Neural progenitor cell (in vitro differentiated cells): Measurements from ENCODE around the gene FGFRL1. TPM values are rescaled to one million over a fixed set of nuclear protein-coding genes. Genes with fewer than 3 reads are reported as not detected.

Experiments
- DNase-seq: peaks from one replicate; pipeline ENCODE4 v3.0.0-alpha.2; 2016; ENCODE audit warnings: low spot score
- H2AFZ ChIP-seq: fragments of 200-600 bp; sonication (generic); replicated peaks from 2 replicates; pipeline ENCODE4 v1.6.1; 2016; ENCODE audit warnings: antibody characterized with exemption
- H3F3A ChIP-seq: fragments of 200-600 bp; sonication (generic); 2 replicates; pipeline ENCODE4 v1.6.1; 2016; ENCODE audit warnings: antibody characterized with exemption, low read depth
- H3K27ac ChIP-seq: fragments of 200-600 bp; sonication (generic); 2 replicates; pipeline ENCODE4 v1.5.1; 2016; ENCODE audit warnings: mild to moderate bottlenecking
- H3K27me3 ChIP-seq: fragments of 200-600 bp; sonication (generic); 2 replicates; pipeline ENCODE4 v1.6.1; 2016; ENCODE audit warnings: mild to moderate bottlenecking, moderate library complexity
- H3K36me3 ChIP-seq: fragments of 200-600 bp; sonication (generic); 2 replicates; pipeline ENCODE4 v1.5.1; 2016
- H3K4me1 ChIP-seq: fragments of 200-600 bp; sonication (generic); 2 replicates; pipeline ENCODE4 v1.6.1; 2016; ENCODE audit warnings: mixed run types
- H3K4me2 ChIP-seq: fragments of 200-600 bp; sonication (generic); 2 replicates; pipeline ENCODE4 v1.6.1; 2016
- H3K4me3 ChIP-seq: fragments of 200-600 bp; sonication (generic); 2 replicates; pipeline ENCODE4 v1.5.1; 2016
- H3K79me2 ChIP-seq: fragments of 200-600 bp; sonication (generic); 2 replicates; pipeline ENCODE4 v1.6.1; 2016; ENCODE audit warnings: low read depth
- H3K9ac ChIP-seq: fragments of 200-600 bp; sonication (generic); 2 replicates; pipeline ENCODE4 v1.6.1; 2016
- H3K9me3 ChIP-seq: fragments of 200-600 bp; sonication (generic); 2 replicates; pipeline ENCODE4 v1.5.1; 2016; ENCODE audit warnings: low read depth
- H4K20me1 ChIP-seq: fragments of 200-600 bp; sonication (generic); 2 replicates; pipeline ENCODE4 v1.6.1; 2016; ENCODE audit warnings: low read depth
- H3K27ac Mint-ChIP-seq: 3 replicates; pipeline ENCODE4 v1.8.0; 2021; ENCODE audit warnings: mixed read lengths
- H3K27me3 Mint-ChIP-seq: 2 replicates; pipeline ENCODE4 v1.8.0; 2022; ENCODE audit warnings: low read depth, mild to moderate bottlenecking, inconsistent platforms, moderate library complexity, mixed read lengths; ENCODE audit not compliant: insufficient read depth
- H3K36me3 Mint-ChIP-seq: 3 replicates; pipeline ENCODE4 v1.8.0; 2021; ENCODE audit warnings: mixed read lengths
- H3K4me1 Mint-ChIP-seq: 3 replicates; pipeline ENCODE4 v1.8.0; 2021; ENCODE audit warnings: mixed read lengths
- H3K4me3 Mint-ChIP-seq: 3 replicates; pipeline ENCODE4 v1.8.0; 2021; ENCODE audit warnings: mild to moderate bottlenecking, moderate library complexity, mixed read lengths
- H3K9me3 Mint-ChIP-seq: 3 replicates; pipeline ENCODE4 v1.8.0; 2020; ENCODE audit warnings: mixed read lengths
- CTCF ChIP-seq: fragments of 200-600 bp; sonication (generic); IDR thresholded peaks from 2 replicates; pipeline ENCODE4 v1.5.1; 2017; ENCODE audit warnings: antibody characterized with exemption, mild to moderate bottlenecking
- EZH2 ChIP-seq: fragments of 200-600 bp; sonication (generic); IDR thresholded peaks from 2 replicates; pipeline ENCODE4 v1.6.1; 2017; ENCODE audit warnings: antibody characterized with exemption, mild to moderate bottlenecking, moderate library complexity
- EZH2phosphoT487 ChIP-seq: fragments of 200-600 bp; sonication (generic); IDR thresholded peaks from 2 replicates; pipeline ENCODE4 v1.6.1; 2017; ENCODE audit warnings: antibody characterized with exemption
- total RNA-seq: library from RNA; depleted of rRNA; stranded (reverse); fragments of >200 nt; gene quantifications from 2 replicates; pipeline ENCODE4 v1.2.3, GENCODE V29; 2015; ENCODE audit warnings: low replicate concordance

Gene FGFRL1
- total RNA-seq, 1 donor from 2014 or later = 9.6 TPM

GRCh38 chr4:984336-985054 lies 26.9 kb upstream of the FGFRL1 start:
- peaks cover 41% of the 10 kb centered on the region for H3K27me3 ChIP-seq
- Mint-ChIP-seq H3K36me3 (no peaks in the 10 kb centered on the region), H3K4me1 (peaks cover 12% of the 10 kb centered on the region), H3K27ac (no peak overlapping the region), H3K27me3 (peaks cover 14% of the 10 kb centered on the region), H3K4me3 (no peak overlapping the region), H3K9me3 (no peaks in the 10 kb centered on the region)
- peak overlapping the region; percentile 17 for H3K4me3 ChIP-seq
- DNase-seq = no peak
- peak overlapping the region; percentile 67 for H3K4me2 ChIP-seq
- no peaks in the 10 kb centered on the region for H3K79me2 ChIP-seq
- H3K9ac ChIP-seq = no peak overlapping the region
- H3K36me3 ChIP-seq = no peaks in the 10 kb centered on the region
- no peaks in the 10 kb centered on the region for H3K9me3 ChIP-seq
- H3F3A ChIP-seq = peaks cover 14% of the 10 kb centered on the region
- no peak overlapping the region for H3K27ac ChIP-seq
- no peak for TF ChIP-seq EZH2phosphoT487
- H4K20me1 ChIP-seq = no peaks in the 10 kb centered on the region
- H3K4me1 ChIP-seq = peaks cover 14% of the 10 kb centered on the region
- H2AFZ ChIP-seq = peak overlapping the region; percentile 70

GRCh38 chr4:985123-985830 lies 26.1 kb upstream of the FGFRL1 start:
- Histone ChIP-seq H3K4me1 (peaks cover 14% of the 10 kb centered on the region), H3K27me3 (peaks cover 41% of the 10 kb centered on the region), H3K9me3 (no peaks in the 10 kb centered on the region), H3K79me2 (no peaks in the 10 kb centered on the region), H3K36me3 (no peaks in the 10 kb centered on the region), H2AFZ (peak overlapping the region; percentile 70), H3K4me3 (peak overlapping the region; percentile 17), H3K9ac (no peak overlapping the region), H3K4me2 (peak overlapping the region; percentile 67), H3K27ac (no peak overlapping the region), H4K20me1 (no peaks in the 10 kb centered on the region), H3F3A (peaks cover 14% of the 10 kb centered on the region)
- DNase-seq = peak; percentile 82
- peak overlapping the region; percentile 9 for H3K4me3 Mint-ChIP-seq
- no peaks in the 10 kb centered on the region for H3K9me3 Mint-ChIP-seq
- peaks cover 12% of the 10 kb centered on the region for H3K4me1 Mint-ChIP-seq
- H3K27ac Mint-ChIP-seq = no peak overlapping the region
- no peaks in the 10 kb centered on the region for H3K36me3 Mint-ChIP-seq
- TF ChIP-seq CTCF = no peak
- TF ChIP-seq EZH2phosphoT487 = no peak
- TF ChIP-seq EZH2 = no peak
- peaks cover 14% of the 10 kb centered on the region for H3K27me3 Mint-ChIP-seq

- no peaks in the 10 kb centered on the region for H4K20me1 ChIP-seq
- Mint-ChIP-seq H3K36me3 (no peaks in the 10 kb centered on the region), H3K9me3 (no peaks in the 10 kb centered on the region), H3K4me3 (peak overlapping the region; percentile 89), H3K27ac (peak overlapping the region; percentile 96), H3K4me1 (peaks cover 12% of the 10 kb centered on the region), H3K27me3 (peaks cover 14% of the 10 kb centered on the region)
- peak overlapping the region; percentile 75 for H2AFZ ChIP-seq
- TF ChIP-seq EZH2phosphoT487 (no peak), CTCF (no peak), EZH2 (no peak)
- no peak for DNase-seq
- peaks cover 14% of the 10 kb centered on the region for H3K4me1 ChIP-seq
- H3K27ac ChIP-seq = no peak overlapping the region
- H3K36me3 ChIP-seq = no peaks in the 10 kb centered on the region
- no peaks in the 10 kb centered on the region for H3K9me3 ChIP-seq
- peak overlapping the region; percentile 53 for H3K4me3 ChIP-seq
- peaks cover 14% of the 10 kb centered on the region for H3F3A ChIP-seq
- no peak overlapping the region for H3K9ac ChIP-seq
- H3K79me2 ChIP-seq = no peaks in the 10 kb centered on the region
- H3K27me3 ChIP-seq = peaks cover 41% of the 10 kb centered on the region
- H3K4me2 ChIP-seq = peak overlapping the region; percentile 80
These were observed 25.0 kb upstream of the FGFRL1 start for GRCh38 chr4:986428-986878.
